Activated CD8-positive, alpha-beta memory T cell treated with anti-CD3 and anti-CD28 coated beads for 4 hours (primary cell): Measurements from ENCODE around the gene SACS.

Source experiments
- DNase-seq, 2 donors: peaks; one replicate each; pipeline ENCODE4 v3.0.0-alpha.2; 2020; ENCODE audit warnings: low read depth in 2 of 2

SACS gene, protein sequence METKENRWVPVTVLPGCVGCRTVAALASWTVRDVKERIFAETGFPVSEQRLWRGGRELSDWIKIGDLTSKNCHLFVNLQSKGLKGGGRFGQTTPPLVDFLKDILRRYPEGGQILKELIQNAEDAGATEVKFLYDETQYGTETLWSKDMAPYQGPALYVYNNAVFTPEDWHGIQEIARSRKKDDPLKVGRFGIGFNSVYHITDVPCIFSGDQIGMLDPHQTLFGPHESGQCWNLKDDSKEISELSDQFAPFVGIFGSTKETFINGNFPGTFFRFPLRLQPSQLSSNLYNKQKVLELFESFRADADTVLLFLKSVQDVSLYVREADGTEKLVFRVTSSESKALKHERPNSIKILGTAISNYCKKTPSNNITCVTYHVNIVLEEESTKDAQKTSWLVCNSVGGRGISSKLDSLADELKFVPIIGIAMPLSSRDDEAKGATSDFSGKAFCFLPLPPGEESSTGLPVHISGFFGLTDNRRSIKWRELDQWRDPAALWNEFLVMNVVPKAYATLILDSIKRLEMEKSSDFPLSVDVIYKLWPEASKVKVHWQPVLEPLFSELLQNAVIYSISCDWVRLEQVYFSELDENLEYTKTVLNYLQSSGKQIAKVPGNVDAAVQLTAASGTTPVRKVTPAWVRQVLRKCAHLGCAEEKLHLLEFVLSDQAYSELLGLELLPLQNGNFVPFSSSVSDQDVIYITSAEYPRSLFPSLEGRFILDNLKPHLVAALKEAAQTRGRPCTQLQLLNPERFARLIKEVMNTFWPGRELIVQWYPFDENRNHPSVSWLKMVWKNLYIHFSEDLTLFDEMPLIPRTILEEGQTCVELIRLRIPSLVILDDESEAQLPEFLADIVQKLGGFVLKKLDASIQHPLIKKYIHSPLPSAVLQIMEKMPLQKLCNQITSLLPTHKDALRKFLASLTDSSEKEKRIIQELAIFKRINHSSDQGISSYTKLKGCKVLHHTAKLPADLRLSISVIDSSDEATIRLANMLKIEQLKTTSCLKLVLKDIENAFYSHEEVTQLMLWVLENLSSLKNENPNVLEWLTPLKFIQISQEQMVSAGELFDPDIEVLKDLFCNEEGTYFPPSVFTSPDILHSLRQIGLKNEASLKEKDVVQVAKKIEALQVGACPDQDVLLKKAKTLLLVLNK (N-terminal part only)

DNA sequence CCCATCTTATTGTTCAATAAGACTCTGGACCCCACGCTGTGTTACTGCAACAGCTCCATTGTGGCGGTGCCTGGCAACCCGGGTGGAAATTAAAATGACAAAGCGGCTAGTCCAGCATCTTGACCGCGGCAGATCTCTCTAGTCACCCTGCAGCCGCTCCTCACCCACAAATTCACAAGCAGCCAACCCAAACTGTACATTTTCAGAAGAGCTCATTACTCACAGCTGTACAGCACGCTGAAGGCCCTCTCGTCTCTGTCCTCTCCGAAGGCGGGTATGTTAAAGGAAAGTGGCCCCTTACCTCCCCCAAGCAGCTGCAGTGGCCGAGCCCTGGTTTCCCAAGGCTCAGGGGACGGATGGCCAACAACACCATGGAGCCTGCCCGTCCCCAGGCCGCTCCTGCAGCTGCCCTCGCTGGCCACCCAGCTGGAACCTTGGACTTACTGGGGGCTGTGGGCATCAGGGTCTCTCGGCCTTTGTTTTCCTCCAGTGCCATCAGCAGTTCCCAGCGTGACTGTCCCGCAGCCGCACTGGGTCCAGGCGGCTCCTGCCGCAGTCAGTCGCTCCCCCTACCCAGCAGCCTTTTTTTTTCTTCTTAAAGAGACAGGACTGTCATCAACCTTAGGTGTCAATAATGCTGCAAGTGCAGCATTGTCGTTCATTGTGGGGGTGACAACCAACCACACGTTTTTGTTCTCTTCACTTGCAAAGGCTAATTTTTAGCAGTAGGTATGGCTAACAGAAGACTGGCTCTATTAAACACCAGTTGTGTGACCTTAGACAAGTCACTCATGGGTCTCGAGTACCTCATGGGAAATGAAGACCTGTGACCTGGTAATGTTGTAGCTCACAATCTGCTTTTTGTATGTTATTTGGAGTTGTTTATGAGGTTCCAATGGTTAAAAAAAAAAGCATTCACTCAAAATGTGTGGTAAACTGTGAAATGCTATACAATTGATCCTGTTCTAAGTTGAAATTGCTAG, at the start of gene SACS:
TSS of gene SACS (minus strand) at position 532 of the 983 bp plus-strand sequence. CDS start 22,463 bp downstream, outside the sequence.
- no peak for DNase-seq

DNA sequence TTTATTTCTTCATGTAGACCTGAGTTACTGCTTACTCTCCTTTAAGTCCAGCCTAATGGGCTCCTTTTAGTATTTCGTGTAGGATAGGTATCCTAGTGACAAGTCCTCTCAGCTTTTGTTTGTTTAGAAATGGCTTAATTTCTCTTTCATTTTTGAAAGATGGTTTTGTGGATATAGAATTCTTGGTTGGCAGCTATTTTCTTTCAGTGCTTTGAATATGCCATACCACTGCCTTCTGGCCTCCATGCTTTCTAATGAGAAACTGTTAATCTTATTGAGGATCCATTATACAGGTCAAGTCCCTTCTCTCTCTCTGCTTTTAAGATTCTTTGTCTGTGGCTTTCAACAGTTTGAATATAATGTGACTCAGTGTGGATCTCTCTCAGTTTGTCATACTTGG, 46.8 kb upstream of the SACS start:
- no peak for DNase-seq

DNA sequence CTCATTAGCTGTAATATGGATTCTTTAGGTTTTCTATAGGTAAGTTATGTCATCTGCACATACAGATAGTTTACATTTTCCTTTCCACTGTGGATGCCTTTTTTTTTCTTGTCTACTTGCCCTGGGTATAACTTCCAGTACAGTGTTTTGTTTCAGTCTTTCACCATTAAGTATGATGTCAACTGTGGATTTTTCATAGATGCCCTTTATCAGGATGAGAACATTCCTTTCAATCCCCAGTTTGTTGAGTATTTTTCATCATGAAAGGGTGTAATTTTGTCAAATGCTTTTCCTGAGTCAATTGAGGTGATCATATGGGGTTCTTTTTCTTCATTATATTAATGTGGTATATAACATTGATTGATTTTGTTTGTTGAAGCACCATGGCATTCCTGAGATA, 43.6 kb upstream of the SACS start:
- no peak for DNase-seq

DNA sequence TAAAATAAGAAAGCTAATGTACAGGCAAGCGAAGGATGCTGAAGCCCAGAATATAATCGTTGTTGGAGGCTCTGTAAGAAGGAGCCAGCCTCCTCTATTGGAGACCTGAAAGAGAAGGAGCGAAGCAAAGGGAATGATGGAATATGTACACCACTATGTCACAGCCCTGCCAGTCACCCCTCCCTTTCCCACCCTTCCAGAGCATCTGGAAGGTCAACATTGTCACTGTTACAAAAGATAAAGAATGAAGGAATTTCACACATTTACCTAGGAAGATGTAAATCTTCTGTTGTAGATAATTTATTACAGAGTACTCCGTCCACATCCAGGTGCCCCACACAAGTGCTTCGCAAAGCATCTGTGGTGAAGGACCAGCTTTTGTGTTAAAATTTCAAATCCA, 39.7 kb upstream of the SACS start:
- no peak for DNase-seq

DNA sequence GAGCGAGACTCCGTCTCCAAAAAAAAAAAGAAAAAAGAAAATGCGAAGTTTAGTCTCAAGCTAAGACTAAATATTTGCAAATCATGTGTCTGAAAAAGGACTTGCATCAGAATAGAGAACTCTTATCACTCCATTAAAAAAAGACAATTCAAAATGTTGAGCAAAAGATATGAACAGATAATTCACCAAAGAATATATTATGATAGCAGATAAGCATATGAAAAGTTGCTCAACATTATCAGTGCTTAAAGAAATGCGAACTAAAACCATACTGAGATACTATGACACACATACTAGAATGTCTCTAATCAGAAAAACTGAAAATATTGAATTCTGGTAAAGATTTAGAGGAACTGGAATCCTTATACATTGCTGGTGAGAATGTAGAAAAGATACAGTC, 38.7 kb upstream of the SACS start:
- DNase-seq = no peak

DNA sequence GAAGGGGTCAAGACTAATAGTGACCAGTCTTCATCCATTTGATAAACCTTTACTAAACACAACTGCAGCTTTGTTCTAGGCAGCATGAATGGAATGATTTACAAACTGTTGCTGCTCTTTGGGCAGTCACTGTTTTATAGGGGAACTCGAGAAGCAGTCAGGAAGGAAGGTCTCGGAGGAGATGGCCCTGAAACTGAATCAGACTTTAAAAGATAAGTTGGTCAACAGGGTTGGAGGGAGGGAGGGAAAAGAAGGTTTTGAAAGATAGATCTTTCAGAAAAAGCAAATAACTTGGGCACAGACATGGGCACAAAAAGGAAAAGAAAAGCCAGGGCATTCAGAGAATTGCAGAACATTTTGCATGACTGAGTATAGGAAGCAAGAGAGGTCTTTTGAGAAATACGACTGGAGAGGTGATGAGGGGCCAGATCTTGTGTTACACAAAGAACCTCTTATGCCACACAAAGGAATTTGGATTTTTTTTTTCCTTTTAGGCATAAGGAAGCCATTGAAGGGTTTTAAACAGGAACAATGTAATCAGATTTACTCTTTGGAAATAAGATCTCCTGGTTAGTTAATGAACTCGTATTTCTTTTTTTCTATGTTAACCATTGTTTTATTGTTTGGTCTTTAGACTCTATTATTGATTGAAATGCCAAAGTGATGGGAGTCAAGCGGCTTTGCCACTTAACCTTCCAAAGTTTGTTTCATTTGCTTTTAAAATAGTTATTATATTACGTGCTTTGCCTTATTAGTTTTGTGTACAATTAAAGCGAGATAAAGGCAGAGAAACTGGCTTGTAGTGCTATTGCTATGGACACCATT, 37.5 kb upstream of the SACS start:
- DNase-seq = no peak

DNA sequence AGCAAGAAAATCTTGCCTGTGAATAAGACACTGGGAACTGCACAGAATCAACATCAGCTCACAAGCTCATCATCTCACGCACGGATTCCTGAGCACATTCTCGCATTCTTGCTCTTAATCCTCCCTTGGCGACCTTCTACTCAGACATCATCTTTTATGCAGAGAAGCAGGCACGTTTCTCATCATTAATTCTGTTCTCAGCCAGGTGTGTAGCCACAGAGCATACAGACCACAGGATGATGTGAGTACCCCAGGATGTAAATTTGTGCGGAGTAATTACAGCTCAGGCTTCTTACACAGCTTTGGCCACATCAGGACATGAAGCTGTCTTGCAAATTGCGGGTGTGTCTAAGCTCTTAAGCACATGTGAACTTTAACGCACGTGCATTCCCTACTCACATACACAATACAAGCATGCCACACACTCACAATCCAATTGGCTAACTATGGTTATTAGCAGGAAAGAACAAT, 36.5 kb upstream of the SACS start:
- no peak for DNase-seq

DNA sequence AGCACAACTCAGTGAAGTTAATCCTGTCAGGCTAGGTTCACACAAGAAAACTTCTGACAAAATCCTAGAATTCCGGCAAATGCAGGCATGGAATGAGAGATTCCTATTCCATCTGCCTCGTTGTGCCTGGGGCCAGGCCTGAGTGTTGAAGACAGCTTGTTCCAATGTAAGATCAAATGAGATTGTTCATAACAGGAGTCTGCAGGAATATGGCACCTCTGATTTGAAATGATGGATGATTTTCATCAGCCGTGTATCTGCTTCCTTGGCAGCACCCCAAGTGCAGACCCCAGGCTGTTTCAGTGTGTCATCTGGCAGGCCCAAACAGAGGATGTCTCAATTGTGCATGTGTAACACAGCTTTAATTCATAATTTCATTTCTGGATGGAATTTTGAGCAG, 35.3 kb upstream of the SACS start:
- DNase-seq = no peak

DNA sequence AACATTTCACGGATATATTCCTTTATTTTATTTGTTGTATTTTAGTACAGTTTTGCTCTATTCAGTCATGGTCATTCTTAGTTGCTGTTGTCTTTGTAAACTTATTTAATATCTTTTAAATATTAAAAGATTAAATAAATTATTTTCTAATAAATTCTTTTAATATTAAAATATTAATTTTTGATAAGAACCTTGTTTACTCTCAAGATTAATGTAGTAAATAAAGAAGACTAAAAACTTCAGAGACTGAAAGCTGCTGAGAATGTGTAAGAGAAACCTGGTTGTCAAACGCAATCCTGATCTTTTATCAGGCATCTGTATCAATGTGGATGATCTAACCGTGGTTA, 34.4 kb upstream of the SACS start:
- DNase-seq = no peak

DNA sequence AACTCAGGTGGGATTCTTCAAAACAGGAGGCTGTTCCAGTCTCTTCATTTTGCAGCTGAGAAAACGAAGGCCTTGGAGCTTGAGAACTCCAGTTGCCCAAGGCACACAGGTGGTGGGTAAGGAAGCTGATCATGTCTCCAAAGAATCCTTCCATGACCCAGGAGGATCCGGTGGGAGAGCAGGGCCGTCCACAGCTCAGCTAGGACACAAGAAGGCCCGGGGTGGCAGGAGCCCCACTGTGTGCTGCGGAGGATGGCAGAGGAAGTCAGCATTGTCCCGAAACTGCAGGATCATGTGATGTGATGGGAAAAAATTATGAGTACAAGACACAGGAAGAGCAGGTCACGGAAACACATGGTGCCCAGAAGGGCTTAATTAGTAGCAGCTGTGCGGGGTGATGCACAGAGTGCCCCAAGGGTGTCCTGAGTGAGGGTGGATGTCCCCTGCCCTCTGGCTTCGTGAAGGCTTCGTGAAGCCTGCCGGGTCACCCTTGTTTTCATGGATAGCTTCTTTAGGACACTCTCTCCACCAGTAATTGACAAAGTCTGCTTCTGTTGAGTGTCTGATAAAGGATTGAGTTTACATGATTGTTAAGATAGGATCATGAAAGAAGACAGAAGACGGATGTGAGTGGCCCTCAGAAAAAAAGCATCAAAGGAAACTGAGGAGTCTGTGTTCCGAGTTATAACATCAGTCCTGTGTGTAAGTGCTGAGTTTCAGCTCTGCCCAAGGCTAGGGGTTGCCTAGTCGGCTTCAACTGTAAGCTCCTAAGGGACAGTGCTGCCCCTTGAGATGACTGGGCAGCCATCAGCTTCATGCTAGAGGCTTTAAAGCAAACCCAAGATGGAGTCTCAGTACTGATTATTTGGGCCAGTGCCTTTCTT, 33.8 kb upstream of the SACS start:
- no peak for DNase-seq

DNA sequence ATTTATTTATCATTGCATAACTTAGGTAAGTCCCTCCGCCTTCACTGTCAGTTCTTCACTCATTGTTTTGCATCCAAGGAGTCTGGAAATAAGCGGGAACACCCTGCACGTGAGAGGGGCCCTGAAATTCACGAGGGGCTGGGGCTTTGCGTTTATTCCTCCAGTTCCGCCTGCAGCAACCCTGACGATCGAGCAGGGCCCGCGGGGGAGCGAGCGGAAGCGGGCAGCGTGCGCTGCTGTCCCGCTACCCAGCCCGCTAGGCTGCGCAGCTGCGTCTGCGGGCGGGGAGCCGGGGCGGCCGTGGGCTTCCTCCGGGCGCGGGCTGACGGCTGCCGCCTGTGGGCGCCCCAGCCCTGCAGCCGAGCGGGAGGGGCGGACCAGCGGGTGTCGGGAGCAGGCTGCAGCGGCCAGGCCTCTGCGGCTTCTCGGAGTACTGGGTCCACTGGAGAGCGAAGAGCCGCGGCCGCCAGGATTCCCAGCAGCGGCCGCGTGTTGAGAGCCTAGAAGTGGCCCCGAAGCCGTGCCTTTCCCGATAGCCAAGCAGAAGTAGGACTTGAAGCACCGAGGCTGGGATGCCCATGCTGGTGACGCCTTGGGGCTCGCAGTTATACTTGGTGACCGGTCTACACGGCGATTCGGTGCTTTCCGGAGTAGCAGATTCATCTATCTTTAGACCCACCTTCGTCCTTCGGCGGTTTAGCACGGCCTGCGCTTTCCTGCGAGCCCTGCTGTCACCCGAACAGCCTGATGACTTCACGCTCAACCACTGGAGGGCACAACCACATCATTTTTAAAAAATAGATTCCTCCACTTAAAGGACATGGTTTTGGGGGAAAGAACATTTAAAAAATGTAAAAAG, 32.9 kb upstream of the SACS start:
- peak; percentile 15 to 35 for DNase-seq

DNA sequence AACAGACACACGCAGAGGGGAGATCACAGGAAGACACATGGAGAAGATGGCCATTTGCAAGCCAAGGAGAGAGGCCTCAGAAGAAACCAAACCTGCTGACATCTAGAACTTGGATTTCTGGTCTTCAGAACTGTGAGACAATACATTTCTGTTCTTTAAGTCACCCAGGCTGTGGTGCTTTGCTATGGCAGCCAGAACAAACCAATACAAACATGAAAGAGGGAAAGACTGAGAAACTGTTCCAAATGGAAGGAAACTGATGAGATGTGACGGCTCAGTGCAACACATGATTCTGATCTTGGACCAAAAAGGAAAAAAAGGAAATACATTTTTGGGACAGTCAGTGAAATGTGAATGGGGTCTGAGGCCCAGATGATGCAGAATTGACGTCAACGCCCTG, 30.2 kb upstream of the SACS start:
- DNase-seq = no peak

DNA sequence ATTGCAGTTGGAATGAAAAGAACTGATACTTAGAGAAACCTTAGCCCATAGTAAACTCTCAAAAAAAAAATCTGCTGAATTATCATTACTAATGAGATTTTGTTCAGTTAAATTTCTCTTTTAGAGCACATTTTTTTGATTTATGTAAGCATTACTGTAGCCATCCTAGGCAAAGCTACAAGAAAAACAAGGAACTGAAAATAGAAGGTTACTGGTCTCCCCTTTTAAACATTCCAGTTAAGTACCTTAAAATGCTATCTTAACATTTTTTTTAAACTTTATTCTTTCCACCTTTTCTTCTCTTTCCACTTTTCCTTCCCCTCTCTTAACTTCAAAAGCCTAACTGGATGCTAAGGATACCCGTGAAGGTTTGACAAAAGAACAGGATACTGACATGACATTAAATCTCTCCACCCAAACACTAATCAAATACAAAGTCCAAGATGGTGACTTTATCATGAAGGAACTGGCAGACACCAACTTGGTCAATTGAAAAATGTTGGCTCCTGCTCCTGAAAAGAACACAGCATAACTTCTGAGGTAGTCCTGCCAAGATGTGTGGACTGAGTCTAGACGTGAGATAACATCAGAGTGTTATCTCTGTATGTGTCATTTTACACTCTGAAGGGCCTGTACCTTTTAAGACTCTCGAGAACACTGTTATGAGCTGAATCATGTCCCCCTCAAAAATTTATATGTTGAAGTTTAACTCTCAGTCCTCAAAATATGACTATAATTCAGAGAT, 29.5 kb upstream of the SACS start:
- no peak for DNase-seq

DNA sequence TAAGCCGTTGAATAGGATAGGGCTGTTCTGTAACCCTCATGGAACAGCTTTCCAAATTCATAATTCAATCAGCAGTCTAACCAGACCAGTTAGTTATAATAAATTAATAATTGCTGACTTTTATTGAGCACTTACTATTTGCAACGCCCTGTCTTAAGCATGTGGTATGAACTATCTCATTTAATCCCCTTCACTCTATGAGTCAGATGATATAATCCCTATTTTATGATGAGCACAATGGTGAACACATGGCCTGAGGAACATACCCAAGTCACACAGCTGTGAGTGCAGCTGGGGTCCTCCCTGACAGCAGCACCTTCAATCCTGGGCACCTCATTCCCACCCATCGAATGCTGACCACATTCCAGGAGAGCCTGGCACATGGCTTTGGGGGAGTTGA, 28.0 kb upstream of the SACS start:
- no peak for DNase-seq

DNA sequence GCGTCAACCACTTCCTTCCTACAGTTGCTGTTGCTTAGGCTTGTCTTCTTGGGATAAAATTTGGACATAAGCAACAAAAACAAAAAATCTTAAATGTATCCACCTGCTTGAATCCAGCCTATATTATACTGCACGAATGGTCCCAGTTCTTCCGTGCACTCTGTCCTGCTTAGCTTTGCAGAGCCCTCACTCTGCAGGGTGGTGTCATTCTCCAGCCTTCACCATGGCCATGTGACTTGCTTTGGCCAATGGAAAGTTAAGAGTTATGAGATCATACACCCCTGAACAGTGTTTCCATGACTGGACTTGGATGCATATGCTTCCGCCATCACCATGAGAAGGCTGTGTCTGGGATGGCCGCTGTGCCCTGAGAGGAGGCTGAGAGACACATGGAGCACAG, 27.4 kb upstream of the SACS start:
- no peak for DNase-seq

DNA sequence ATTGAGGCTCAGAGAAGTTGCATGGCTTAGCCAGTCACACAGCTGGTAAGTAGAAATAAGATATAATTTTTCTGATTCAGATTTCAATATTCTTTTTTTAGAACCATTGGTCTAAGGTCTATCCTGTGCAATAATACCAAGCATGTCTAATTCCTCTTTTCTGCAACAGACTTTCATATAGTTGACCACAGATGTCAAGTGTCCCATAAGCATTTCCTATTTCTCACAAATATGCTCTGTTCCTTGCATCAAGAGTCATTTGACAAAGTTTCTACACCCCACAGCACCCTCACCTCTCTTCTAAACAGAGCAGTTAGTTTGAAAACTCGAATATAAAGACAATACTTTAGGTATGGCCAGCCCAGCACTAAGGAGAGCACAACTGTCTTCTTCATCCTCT, 26.8 kb upstream of the SACS start:
- no peak for DNase-seq

DNA sequence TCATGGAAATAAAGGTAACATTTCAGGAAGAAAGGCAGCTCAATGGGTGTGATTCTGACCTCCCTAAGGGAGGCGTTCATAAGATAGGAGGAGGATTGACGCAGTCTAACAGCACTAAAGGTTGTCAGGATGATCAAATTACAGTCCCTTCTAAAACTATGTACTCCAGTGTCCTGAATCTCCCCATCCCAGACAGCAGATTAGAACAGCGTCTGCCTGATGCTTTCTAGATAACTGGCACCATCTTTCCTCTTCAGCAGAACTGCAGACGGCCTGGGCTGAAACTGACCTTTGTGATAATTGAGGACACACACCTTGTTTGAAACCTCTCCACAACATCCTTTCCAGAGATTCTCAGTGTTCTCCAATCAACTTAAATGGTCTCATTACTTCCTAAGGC, 25.5 kb upstream of the SACS start:
- DNase-seq = no peak
